Skeletal muscle cell (primary cell): Measurements from ENCODE around the gene SARNP.

Experiments
- DNase-seq: peaks from one replicate; pipeline ENCODE4 v3.0.0-alpha.2; 2010; ENCODE audit warnings: low read depth
- H3K4me3 ChIP-seq: 2 replicates; pipeline ENCODE4 v1.5.1; 2011; ENCODE audit warnings: low read depth, mild to moderate bottlenecking, control low read depth, low read length, moderate library complexity

SARNP gene

GRCh38 chr12:55717011-55718007 is 100.2 kb downstream of the SARNP start:
- peak overlapping the region; percentile 65 for H3K4me3 ChIP-seq
- DNase-seq = no peak

GRCh38 chr12:55716582-55716957 is 101.0 kb downstream of the SARNP start:
- no peak for DNase-seq
- peak overlapping the region; percentile 65 for H3K4me3 ChIP-seq

- peak; percentile 82 for DNase-seq
- peak within 1 kb of the TSS; percentile 65 for H3K4me3 ChIP-seq
Measured at GRCh38 chr12:55715833-55716581, 101.5 kb downstream of the SARNP start, which contains the start of gene BLOC1S1. Gene BLOC1S1, plus strand, starts transcription at chr12:55716046. Its CDS starts 6 bp downstream, at chr12:55716052.

- DNase-seq = no peak
- H3K4me3 ChIP-seq = peak overlapping the region; percentile 65
Measured at GRCh38 chr12:55715169-55715764, 102.3 kb downstream of the SARNP start.

- H3K4me3 ChIP-seq = no peak overlapping the region
- DNase-seq = no peak
Measured at GRCh38 chr12:55713721-55714120, 103.8 kb downstream of the SARNP start.

GRCh38 chr12:55712700-55713415 is 104.7 kb downstream of the SARNP start:
- no peak overlapping the region for H3K4me3 ChIP-seq
- DNase-seq = no peak

GRCh38 chr12:55711786-55712553 is 105.6 kb downstream of the SARNP start:
- no peak for DNase-seq

GRCh38 chr12:55708695-55709233 is 108.8 kb downstream of the SARNP start:
- peak overlapping the region; percentile 57 for H3K4me3 ChIP-seq
- DNase-seq = no peak

More at GRCh38 chr12:55711786-55712553, 105.6 kb downstream of the SARNP start:
- H3K4me3 ChIP-seq = no peak overlapping the region

GRCh38 chr12:55707841-55708694 is 109.5 kb downstream of the SARNP start, which contains the start of gene ITGA7:
Gene ITGA7, minus strand, starts transcription at chr12:55707904. Its CDS starts 222 bp downstream, at chr12:55707682.
- DNase-seq = no peak

More at GRCh38 chr12:55707841-55708694, 109.5 kb downstream of the SARNP start, which contains the start of gene ITGA7:
- peak within 1 kb of the TSS; percentile 57 for H3K4me3 ChIP-seq
